HG03457 (cell line): Measurements from ENCODE around the gene MEGF9.

Experiments used
- ATAC-seq: cut with Tn5 transposase; IDR thresholded peaks from one replicate; pipeline ENCODE4 v1.9.1; 2021; ENCODE audit warnings: moderate number of reproducible peaks; ENCODE audit not compliant: unreplicated experiment

Gene MEGF9

DNA sequence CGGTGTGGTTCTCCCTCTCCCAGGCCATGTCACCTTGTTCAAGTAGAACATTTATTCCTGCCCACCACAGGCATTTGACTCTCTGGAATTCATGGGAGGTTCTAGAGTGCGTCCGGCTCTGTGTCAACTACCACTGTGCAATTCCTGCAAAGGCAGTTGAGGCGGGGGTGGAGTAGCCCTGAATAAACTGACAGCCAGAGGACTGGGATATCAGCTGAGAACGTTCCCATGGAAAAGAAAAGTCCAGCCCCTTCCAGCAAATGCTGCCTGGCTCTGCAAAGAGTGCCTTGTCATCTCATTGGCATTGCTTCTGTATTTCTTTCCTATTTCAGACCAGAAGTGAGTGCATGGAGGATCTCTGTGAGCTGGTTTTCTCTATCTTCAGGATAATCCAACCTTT lies 18.9 kb upstream of the MEGF9 start:
- no peak for ATAC-seq

DNA sequence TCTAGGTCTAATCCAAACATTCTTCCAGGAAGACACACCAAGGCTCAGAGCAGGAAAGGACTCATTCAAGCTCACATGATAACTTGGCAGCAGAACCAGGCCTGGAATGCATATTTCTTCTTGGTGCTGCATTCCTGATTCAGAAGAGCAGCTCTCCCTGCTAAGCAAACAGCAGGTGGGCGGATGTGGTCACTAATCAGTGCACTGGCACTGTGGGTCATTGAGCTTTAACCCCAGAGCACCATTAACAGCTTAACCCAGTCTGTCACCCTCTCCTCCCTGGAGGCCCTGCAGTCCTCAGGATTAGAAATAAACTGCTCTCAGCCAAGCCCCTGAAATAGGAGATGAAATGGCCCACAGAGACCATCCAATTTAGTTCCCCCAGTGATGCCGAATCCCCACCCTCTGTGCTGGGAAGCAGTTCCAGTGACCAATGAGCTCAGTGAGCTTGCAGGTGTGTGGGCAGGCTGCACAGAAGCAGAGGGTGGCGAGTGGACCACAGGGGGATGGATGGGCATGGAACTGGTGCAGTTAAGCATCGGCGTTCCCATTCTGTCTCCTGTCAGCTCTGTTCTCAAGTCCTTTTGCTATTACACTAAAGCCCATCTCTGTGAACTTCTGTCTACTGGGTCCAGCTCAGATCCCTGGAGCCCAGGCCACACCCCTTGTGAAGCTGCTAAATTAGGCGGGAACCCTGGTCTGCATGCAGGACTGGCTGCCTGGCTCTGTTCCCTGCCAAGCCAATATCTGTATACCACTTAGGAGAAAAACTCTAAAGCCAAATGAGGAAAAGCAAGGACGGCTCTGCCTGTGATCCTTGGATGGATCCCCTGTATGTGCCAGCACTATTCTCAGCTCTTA lies 16.6 kb upstream of the MEGF9 start:
- no peak for ATAC-seq

DNA sequence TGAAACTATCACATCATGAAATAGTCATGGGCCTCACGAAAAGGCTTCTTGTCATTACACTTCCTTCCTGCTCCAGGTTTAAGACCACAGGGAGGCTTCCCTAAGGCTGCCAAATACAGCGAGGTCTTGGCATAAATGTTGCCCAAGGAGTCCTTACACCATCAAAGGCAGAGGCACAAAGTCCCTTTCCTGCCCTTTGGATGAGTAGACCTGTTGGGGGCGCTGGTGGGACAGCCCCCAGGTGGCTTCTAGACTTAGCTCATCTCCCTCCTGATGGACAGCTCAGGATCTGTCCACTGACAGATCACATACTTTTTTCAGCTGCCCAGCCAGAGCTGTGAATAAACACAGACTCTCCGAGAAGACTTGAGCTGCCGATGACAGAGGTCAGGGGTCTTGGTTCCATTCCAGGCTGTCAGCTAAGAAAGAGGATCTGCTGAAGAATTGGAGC lies 15.5 kb upstream of the MEGF9 start:
- ATAC-seq, result no peak

DNA sequence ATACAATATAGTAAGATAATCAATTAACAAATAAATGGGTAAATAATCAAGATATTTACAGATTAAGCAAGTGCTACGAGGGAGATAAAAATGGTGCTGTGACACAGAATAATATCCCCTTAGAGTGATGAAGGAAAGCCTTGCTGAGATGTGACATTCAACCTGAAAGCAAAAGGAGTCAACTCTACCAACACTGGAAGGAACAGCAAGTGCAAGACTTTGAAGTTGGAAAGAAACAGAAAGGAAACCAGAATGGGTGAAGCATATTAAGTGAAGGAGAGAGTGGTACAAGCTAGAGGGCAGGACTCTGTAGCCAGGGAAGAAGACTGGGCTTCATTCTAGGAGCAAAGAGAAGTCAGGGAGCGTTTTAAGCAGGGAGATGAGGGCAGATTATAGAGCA lies 12.2 kb upstream of the MEGF9 start:
- ATAC-seq, result no peak

DNA sequence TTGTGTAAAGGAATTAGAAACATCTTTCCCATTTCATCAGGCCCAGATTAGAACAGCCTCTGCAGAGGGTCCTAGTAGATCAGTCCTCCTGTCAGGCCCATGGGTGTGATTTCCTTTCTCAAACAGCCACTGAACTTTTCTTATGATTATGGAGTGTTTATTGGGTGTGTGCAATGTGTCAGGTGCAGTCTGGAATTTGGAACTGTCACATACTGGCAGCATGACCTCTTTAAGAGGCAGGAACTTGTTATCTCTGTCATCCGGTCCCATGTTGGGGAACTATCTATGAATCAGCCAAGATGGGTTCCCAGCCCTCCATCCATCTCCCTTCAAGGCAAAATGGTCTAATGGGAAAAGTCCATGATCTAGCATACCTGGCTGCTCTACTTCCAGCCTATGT lies 11.6 kb upstream of the MEGF9 start:
- ATAC-seq, result no peak

DNA sequence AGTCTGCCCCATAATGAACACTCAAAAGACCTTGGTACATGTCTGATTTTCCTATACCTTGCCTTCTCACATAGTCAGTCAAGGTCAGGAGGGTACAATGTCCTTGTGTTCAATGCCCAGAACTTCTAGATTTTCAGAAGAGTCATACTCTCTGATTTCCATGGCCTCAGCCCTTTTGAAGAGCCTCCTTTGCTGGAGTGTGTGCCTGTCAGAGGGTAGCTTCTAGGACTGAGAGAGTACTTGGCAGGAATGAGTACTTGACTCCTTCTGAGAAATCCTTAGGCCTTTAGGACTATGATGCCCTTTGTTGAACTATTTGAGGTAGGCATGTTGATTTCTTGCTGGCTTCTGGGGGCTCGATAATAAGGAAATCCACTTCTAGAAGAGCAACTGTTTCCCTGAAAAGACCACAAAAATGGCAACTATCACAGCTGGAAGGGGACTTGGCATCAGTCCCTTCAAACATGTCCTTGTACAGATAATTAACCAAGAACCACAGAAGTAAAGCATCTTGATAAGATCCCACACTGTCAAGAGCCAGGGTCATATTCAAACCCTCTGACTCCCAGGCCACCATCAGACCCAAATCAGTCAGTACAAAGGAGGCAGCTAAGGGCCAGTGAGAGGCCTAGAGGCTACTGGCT lies 10.6 kb upstream of the MEGF9 start:
- ATAC-seq, result no peak

DNA sequence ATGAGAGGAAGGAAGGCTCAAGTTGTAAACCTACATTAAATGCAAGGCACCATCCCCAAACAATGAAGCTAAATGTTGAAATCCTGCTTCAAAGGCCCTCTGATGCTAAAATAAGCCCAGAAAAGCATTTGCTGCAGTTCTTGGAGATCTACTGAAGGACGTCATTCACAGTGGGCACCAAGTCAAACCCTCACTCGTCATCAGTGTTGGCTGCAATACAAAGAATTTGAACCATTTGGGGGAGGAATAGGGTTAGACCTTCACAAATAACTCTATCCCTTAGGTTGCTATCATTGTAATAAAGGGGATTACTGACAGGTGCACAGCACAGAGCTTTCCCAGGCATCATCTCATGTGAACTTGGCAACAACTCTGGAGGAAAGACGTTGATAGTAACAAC lies 9.3 kb upstream of the MEGF9 start:
- ATAC-seq, result no peak

DNA sequence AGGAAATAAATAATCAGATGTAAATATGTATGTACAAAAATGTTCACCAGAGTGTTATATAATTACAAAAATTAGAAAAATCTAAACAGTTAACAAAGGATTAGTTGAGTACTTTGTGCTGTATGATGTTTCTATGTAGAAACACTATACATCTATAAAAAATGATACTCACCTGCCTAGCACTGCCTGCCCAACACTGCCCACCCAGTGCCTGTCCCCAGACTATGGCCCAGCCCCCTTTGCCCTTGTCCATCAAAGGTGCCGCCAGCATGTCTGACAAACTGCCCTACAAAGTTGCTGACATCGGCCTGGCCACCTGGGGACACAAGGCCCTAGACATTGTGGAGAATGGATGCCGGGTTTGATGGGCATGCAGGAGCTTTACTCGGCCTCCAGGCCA lies 6.1 kb upstream of the MEGF9 start:
- no peak for ATAC-seq

DNA sequence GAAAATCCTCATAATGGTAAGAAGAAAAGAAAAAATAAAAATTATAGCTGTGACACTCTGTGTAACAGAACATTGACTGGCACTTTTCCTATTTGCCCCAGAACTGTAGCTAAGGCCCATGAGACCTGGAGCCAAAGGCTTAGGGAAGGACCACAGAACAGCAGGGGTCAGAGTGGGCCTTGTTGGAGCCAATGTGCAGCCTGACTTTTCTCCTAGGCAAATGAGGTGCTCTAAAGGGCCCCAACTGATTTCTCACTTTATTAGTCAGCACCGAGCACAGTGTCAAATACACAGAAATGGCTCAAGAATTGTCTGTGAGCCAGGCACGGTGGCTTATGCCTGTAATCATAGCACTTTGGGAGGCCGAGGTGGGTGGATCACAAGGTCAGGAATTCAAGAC lies 4.0 kb upstream of the MEGF9 start:
- no peak for ATAC-seq

DNA sequence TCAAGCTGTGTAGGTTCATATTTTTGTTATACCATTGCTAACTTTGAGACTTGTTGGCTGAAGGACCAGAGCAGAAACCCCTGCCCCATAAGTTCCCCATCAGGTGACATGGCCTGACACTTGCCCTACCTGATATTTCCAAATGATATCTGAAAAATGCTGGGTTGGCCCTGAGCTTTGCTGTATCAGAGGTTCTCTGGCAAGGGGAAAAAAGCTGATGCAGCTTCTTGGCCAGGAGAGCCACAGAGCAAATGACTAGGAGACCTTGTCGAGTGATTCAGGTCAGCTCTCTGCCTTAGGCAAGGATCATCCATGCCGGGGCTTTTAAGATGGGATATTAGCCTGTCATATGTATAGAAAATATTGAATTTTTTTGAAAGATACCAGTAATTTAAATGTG lies 2.9 kb upstream of the MEGF9 start:
- ATAC-seq, result no peak

DNA sequence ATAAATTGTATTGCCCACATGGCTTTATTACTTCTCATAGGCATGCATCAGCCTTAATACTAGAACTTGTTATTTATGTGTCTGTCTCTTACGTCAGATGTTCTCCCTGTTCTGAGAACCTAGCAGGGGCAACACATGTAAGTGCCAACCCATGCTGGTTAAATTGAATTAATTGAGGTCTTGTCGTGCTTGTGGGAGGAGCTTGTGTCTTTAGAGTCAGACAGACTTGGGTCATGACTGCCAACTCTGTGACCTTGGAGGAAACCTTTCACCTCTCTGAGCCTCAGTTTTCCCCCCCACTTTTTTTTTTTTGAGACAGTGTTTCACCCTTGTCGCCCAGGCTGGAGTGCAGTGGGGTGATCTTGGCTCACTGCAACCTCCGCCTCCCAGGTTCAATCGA lies 2.2 kb upstream of the MEGF9 start:
- no peak for ATAC-seq

DNA sequence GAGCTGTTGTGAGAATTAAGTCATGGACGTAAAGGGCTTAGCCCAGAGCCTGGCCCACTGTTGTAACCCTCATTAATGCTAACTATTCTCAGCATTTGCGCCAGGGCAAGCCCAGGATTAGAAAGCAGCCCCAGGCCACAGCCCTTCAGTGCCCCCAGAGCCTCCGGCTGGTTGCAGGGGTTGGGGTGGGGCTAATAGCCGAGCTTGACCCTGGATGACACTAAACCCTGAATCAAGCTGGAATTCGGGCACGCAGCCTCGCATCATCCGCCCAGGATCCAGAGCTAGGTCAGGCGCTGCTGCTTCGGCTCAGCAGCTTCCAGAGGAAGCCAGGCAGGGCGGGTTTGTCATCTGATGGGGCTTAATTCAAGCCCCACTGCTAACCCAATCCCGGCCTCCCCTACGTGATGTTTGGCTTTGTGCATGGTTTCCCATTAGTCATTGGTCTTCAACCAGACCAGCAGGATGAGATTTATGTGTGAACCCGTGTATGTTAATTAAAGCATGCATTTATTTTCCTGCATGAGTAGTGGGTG lies 1.2 kb upstream of the MEGF9 start:
- ATAC-seq, result no peak

DNA sequence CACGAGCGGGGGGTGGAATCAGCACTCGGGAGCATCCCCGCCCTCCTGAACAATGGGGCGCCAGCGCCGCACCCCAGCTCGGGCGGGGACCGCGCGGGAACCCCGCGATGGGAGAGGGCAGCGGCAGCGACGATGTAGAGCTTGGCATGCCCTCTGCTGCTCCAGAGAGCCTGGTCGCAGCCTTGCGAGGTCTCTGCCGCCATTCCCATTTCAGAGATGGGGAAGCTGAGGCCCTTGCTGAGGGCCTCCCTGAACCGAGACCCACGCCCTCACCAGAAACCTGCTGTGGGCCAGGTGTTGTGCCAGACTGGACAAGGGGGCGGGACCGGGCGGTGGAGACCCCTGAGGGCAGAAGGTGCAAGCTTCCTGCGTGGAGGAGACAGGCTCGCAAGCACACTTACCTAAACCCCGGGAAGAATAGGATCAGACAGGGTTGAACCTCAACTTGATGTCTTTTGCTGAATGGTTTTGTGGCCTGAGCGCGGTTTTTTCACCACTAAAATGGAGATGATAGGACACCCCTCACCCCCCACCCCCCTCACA lies 647 bp upstream of the MEGF9 start:
- peak; percentile 15 for ATAC-seq

DNA sequence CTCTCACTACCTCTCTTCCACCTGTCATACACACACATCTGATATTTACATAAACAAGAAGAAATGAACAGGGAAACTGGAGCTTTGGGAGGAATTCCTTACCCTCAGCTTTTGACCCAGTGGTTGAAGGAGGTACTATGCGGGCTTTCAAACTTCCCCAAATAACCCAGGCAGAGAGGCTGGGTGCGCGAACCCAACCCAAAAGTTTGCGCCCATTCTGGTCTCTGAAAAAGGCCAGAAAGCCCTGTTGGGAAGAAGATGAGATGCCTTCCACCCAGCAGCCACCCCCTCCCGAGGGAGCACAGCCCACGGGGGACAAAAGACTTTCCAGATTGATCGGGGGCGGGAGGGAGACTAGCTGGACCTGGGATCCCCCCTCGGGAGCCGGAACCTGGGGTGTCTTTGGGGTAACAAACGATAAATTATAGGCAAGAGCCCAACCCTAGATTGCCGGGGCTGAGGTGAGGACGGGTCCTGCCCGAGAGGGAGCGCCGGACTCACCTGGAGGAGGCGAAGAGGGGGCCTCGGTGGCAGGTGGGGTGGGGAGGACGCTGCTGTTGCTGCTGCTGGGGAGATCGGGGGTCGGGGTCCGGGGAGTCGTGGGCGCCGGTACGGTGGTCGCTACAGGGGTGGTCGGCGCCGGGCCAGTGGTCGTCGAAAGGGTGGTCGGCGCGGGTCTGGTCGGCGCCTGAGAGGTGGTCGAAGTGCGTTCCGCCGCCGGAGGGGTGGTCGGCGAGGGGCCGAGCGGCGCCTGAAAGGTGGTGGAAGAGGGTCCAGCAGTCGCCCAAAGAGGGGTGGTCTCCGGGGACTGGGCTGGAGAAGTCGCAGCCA lies 798 bp downstream of the MEGF9 start:
- ATAC-seq, result no peak

DNA sequence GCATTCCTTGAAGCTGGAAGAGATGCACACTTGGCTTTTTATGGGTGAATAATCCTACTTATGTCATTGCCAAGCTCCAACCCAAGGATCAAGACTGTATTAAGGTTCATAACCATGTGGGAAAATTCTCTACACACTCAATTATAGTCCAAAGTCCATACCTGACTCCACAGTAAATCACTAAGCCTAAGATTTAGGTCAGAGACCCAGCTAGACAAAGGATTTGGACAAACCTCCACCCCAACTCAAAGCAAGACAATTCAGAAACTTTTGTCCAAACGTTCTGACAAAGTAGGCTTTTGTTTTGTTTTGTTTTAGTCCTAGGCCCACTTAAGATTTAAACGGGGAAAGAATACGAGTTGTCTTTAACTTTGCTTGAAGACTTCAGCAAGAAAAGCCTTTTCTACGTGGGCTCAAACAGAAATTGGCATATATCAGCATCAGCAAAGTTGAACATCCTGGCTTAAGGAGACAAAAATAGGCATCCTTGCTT lies 1.7 kb downstream of the MEGF9 start:
- no peak for ATAC-seq

DNA sequence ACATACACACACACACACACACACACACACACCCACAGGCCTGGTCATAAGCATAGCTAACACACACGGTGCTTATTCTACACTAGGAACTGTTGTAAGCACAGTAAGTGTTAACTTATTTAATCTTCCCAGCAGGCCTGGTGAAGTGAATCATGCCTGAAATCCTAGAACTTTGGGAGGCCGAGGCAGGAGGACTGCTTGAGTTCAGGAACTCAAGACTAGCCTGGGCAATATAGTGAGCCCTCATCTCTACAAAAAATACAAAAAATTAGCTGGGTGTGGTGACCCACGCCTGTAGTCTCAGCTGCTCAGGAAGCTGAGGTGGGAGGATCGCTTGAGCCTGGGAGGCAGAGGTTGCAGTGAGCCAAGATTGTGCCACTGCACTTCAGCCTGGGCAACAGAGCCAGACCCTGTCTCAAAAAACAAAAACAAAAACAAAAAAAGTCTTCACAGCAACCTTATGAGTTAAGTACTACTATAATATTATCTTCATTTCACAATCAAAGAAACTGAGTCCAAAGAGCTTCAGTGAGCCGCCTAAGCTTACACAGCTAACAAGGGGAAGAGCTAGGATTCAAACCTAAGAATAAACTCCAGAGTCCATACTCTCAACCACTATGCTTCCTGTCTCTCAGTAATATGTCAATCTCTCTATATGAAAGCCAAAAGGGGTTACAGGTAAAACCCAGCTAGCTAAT lies 2.3 kb downstream of the MEGF9 start:
- ATAC-seq, result no peak

DNA sequence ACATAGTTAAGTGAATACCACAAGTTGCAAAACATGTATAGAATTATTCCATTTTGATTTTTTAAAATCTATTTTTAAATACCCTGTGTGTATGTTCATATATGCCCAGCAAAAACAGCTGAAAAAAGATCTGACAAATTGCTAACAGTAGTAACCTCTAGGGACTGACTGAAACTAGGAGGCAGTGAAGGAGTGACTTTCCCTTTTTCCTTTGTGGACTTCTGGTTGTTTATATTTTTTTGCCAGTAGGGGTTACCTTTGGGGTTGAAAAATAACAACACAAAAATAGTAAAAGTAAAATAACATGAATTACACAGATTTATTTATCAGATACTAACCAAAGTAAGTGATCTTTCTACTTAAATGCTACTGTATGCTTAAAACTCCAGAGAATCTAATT lies 2.9 kb downstream of the MEGF9 start:
- ATAC-seq, result no peak

DNA sequence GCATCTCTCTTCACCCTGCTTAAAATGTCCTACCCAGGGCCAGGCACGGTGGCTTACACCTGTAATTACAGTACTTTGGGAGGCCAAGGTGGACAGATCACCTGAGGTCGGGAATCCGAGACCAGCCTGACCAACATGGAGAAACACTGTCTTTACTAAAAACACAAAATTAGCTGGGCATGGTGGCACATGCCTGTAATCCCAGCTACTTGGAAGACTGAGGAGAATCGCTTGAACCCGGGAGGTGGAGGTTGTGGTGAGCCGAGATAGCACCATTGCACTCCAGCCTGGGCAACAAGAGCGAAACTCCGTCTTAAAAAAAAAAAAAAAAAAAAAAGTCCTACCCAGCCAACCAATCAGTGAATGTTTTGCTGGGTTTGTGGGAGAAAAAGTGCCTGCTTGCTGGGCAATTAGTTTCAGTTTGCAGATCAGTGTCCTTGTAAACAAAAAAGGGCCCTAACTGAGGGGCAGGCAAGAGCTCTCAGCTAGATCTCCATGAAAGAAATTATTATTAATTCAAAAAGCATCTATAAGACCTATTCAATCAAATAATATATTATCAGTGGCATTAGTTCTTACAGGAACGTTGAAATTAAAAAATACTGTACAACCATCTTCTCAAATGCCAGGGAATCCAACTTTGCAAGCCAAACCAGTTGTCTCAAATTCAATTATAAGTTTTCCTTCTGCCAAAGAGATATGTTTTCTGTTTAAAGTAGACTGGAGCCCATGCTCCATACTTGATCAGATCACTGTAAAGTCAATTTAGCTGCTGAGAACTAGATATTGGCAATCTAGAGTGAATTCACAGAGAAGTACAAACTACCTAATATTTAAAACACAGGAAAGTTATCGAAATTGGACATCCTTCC lies 3.9 kb downstream of the MEGF9 start:
- ATAC-seq, result no peak

DNA sequence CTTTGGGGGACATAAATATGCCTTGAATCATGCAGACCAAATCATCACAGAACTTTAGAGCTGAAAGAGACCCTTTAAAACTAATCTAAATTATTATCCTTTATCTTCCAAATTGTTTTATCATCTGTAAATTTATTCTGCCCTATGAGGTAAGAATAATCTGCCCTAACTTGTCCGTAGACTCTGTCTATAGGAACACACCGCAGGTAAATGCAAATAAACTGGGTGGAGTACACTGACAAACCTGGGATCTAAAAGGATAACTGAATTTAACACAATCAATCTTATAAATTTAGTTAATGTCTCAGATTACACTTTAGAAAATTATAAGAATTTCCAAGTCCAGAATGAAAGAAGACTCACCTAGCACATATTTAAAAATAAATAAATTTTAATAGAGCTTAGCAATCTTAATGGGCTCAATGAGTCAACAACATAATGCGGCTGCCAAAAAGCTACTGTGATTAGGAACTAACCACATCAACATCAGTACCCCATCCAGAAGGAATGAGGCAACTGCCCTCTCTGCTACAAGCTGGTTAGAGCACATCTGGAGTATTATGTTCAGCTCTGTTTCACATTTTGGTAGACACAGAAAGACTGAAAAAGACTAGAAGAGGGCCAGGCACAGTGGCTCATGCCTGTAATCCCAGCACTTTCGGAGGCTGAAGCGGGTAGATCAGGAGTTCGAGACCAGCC lies 5.6 kb downstream of the MEGF9 start:
- ATAC-seq, result no peak
